HL-60 (cell line): Measurements from ENCODE around the gene KRT78.

Source experiments
- CTCF ChIP-seq: IDR thresholded peaks from one replicate; pipeline ENCODE4 v1.5.1; 2011; ENCODE audit warnings: low read length, control low read depth, inconsistent platforms; ENCODE audit not compliant: insufficient read depth
- POLR2AphosphoS5 ChIP-seq: IDR thresholded peaks from 2 replicates; pipeline ENCODE4 v1.6.1; 2012; ENCODE audit warnings: low read depth

- TF ChIP-seq CTCF (peak; percentile 59), POLR2AphosphoS5 (no peak)
Observed at GRCh38 chr12:52865090-52865944, 16.5 kb upstream of the KRT78 start.
